HG02938 (cell line): ENCODE data around the gene HTT.

Experiments
- ATAC-seq: cut with Tn5 transposase; IDR thresholded peaks from one replicate; pipeline ENCODE4 v1.9.1; 2021; ENCODE audit warnings: mild to moderate bottlenecking, moderate library complexity; ENCODE audit not compliant: unreplicated experiment

HTT gene

DNA sequence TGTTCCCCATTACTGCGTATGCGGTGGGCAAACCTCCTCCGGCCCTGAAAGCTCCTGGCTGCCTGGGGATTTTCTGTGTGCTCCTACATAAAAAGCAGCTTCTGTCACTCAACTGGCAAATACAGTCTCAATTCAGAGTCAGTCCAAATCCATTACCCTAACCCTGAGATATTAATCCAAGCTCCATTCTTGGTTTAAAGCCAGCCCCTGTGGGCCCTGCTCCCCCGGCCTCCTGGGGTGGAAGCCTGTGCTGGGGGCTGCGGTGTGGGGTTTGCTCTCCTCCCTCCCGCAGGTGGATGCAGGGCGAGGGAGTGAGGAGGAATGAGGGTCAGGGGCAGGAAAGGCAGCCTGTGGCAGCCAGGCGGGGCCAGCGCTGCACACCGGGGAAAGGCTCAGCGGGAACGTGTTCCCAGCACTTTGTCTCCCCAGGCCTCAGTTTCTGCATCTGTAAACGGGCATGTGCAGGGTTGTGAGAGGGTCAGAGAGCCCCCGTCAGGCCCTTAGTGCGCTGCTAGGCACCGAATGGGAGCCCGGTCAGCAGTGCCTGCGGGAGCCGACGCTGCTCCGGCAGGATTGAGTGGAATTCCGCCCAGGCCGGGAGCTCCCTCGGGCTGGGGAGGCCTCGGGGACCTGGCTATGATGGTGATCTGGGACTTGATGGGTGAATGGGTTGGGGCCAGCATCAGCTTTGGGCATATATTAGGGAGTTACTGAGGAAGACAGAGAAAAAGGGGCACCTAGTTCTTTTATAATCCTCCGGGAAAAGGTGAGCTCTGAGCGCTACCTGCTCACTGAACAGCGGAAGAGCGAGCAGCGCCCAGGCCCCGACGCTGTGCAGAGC, 212.1 kb downstream of the HTT start:
- peak; percentile 81 for ATAC-seq

DNA sequence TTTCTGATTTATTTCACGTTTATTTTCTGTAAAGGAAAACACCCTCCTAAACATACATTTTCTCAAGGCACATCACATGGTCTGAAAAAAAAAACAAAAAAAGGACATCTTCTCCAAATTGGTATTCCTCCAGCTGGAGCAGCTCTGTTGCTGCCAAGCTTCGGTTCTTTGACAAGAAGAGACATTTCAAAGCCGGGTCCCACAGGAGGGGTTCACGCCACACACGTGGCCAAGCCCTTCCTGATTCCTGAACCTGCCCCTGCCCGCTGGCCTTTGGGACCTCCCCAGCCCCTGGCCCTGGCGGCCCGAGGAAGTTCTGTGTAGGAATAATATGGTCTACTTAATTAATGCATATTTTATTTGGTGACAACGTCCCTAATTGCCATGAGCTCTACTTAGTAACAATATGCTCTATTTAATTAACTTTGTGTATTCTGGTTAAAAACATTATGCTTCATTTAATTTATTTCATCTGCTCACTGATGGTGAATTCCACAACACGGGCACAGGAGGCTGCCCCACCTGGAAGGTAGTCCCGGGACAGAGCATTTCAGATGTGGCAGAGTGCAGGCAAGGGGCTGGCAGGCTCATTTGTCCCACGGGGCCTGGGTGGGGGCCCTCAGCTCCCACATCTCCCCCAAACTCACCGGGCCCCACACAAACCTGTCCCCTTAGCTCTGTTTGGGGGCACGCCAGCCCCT, 212.9 kb downstream of the HTT start:
- no peak for ATAC-seq

DNA sequence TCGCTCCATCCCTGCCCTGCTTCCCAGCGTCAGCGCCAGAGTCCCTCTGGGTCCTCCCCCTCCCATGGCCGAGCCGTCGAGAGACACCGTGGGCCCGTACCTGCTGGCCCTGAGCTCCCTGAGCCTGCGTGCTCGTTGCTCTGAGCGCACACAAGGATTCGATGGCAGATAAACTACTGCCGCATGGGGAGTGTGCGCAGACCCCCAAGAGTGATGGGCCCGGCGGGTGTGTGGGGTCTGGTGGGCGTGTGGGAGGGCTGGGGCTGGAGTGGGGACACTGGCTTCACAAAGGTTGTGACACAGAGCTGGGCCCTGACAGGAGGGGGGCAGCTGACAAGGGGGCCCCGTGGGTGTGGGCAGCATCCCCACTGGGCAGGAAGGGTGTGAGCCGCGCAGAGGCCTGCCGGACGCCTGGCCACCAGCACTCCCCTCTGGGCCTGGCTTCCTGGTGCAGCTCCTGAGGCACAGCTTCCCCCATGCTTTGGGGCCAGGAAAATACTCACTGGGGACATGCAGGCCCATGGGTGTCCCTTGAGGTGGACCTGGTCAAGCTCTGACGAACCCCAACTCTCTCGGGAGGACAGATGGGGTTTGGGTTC, 213.6 kb downstream of the HTT start:
- no peak for ATAC-seq

DNA sequence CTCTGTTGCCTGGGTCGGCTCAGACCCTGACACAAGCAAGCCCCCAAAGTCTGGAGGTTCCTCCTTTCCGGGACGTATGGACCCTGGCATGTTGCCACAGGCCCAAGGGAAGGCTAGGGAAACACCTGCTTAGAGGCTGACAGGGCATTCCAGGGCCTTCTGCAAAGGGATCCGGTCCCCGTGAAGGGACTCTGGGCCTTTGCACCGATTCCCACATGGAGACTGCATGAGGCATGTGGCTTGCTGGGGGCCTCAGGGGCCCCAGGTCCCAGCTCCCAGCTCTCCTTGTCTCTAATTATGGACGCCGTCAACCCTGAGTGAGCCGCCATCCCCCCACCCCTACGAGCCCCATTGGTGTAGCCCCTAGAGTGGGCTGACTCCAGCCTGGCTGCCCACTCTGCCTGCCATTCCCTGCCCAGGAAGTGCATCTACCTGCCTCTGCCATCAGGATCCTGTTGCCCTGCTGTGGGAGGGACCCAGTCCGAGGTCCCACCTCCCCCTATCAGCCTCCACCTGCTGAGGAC, 214.2 kb downstream of the HTT start:
- no peak for ATAC-seq

DNA sequence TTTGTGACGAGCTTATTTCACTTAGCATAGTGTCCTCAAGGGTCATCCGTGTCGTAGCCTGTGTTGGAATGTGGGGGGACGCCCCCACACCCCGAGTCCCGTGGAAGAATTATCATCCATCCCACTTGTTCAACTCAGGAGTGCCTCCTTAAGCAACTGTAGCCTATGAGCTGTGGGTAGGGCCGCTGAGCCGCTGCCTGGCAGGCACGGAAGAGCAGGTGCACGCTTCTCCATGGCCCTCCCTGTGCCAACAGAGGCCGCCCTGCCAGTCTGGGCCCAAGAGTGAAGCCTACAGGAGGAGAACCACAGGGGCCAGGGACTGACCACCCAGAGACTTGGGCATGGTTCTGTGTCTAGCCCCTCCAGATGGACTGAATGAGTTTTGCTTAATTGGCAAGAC, 216.0 kb downstream of the HTT start:
- ATAC-seq: no peak

DNA sequence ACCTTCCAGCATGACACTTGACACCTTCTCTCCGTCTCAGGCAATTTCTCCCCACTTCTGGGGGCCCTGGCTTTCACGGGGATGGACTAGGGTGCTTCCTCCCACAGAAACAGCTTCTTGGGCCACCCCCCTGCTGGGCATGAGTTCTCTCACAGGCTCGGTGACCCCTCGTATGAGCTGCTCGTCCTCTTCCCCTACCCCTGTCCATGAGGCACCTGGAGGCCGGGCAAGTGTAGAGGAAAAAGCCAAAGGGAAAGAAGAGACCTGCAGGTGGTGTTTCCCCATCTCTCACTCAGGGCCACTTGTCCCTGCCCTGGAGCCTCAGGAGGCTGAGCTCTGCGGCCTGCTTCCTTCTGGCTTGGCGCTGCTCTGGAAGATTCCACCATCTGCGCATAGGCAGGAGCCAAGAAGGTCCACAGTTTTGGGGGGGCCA, 216.4 kb downstream of the HTT start:
- ATAC-seq: no peak

DNA sequence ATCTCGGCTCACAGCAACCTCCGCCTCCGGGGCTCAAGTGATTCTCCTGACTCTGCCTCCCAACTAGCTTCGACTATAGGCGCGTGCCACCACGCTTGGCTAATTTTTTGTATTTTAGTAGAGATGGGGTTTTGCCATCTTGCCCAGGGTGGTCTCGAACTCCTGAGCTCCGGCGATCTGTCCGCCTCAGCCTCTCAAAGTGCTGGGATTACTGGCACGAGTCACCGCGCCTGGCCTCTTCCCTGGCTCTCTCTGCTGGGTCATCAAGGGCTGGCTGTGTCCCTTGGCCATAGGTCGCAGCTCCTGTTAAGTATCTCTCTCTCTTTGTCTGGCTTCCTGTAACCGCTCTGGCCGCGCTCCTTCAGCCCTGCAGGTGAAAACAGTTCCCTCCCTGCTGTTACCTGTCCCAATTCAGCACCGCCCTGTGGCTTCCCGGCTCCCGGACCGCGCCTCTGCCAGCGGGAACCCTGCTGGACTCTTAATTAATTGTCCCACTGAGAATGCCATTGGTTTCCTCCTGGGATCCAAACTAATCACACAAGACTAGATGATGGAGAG, 217.0 kb downstream of the HTT start:
- ATAC-seq: no peak

DNA sequence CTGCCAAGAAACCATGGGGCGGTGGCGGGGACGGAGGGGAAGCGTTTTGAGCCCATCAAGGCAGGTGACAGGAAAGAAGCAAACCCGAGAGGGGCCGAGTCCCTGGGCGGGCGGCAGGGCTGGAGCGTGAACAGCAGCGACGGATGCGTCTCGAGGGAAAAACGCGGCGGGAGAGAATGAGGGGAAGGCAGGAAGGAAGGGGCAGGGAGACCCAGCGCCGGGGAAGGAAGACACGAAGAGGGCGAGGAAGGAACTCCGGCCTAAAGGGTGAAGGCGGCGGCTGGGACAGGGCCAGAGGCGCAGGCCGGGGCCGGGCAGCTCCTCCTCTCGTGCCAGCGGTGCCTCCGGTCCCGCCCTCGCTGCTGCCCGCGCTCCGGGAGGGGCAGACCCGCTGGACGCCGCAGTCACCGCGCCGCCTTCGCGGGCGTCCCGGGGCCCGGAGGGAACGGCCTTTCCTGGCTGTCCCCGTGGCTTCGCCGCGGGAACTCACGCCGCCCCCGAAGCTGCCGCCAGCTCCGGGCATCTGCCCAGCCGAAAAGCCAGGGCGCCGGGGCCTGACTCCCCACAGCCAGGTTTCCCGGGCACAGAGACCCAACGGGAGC, 217.6 kb downstream of the HTT start:
- ATAC-seq: peak; percentile 19

DNA sequence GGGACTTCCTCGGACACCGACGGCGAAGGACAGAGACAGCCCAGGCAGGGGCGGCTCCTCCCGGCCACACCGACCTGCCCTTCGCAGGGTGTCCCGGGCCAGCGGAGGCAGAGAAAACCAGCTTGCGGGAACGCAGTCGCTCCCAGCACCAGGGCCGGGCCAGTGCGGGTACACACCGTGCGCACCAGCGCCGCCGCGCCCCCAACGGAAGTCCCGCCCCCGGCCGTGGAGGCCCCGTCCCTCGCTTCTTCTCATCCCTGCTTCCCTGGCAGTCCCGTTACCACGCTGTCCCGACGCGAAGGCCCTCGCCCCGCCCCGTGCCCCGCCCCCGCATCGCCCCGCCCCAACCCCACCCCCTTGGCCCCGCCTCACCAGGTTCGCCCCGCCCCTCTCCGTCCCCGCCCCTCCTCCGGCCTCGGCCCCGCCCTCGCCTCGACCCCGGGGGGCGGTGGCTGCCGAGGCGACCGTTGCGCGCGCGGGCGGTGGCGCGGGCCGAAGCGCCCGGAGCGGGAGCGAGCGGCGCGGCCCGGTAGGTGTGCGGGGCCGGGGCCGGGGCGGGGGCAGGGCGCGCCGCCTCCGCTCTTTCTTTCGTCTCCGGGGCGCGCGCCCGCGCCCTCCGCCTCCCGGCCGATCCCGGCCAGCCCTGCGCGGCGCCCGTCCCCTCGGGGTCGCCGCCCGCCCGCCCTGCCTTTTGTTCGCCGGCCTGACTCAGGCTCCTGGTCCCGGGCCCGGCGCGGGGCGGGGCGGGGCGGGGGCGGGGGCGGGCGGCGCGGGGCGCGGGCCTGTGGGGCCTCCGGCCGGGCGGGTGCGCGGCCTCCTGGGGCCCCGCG, 218.3 kb downstream of the HTT start, which contains the start of gene RGS12:
Gene RGS12 (plus strand): TSS at position 451 of the 830 bp plus-strand sequence. CDS start 23,150 bp downstream, outside the sequence.
- peak; percentile 72 for ATAC-seq
